ENCODE data around the gene HMG20B. TPM values are rescaled to one million over a fixed set of nuclear protein-coding genes. Genes with fewer than 3 reads are reported as not detected.

Gene HMG20B
- total RNA-seq, 1 donor from 2014 or later = 149 TPM

GRCh38 chr19:3585301-3586126, 12.8 kb downstream of the HMG20B start, which contains the start of gene GIPC3:
TSS of gene GIPC3 (plus strand) at chr19:3585478. CDS start at chr19:3585598, 120 bp downstream.
- intact Hi-C loops (cut with DNase I) = loop anchor here (1.0 kb wide), 1 partner anchor 33 kb away; no protein-coding TSS in a partner anchor
- Histone ChIP-seq H3K27ac (no peak within 1 kb of the TSS), H3K4me3 (peak within 1 kb of the TSS; percentile 52 to 62), H3K9me3 (no peaks in the 10 kb centered on the region), H3K36me3 (peaks cover 0 to 12% of the 10 kb centered on the region in 2 donors), H3K27me3 (no peaks in the 10 kb centered on the region), H3K4me1 (peaks cover 7 to 14% of the 10 kb centered on the region in 2 donors)
- TF ChIP-seq CTCF (IDR thresholded peaks at IDR 0.05) = no peak
- peak in 1 of 2 donors; percentile 65 for DNase-seq (ENCODE audit: low spot score in 2 of 2)

- no peaks in the 10 kb centered on the region for H3K27me3 ChIP-seq
- DNase-seq (ENCODE audit: low spot score in 2 of 2) = no peak
- H3K36me3 ChIP-seq = peaks cover 0 to 12% of the 10 kb centered on the region in 2 donors
- H3K27ac ChIP-seq = no peak overlapping the region
- peaks cover 7 to 11% of the 10 kb centered on the region in 2 donors for H3K4me1 ChIP-seq
- no peaks in the 10 kb centered on the region for H3K9me3 ChIP-seq
- intact Hi-C loops (cut with DNase I) = loop anchor here (1.0 kb wide), 1 partner anchor 32 kb away; no protein-coding TSS in a partner anchor
- TF ChIP-seq CTCF (IDR thresholded peaks at IDR 0.05) = peak; percentile 48 to 79 (median 69)
- peak overlapping the region; percentile 52 to 62 for H3K4me3 ChIP-seq
Measured at GRCh38 chr19:3586127-3586626, 13.4 kb downstream of the HMG20B start.

GRCh38 chr19:3586707-3587346, 14.1 kb downstream of the HMG20B start:
- Histone ChIP-seq H3K4me3 (no peak overlapping the region), H3K27me3 (no peaks in the 10 kb centered on the region), H3K9me3 (no peaks in the 10 kb centered on the region), H3K27ac (no peak overlapping the region), H3K4me1 (peaks cover 7 to 11% of the 10 kb centered on the region in 2 donors), H3K36me3 (peaks cover 0 to 12% of the 10 kb centered on the region in 2 donors)
- intact Hi-C loops (cut with DNase I) = loop anchor here (1.0 kb wide), 1 partner anchor 31 kb away; no protein-coding TSS in a partner anchor
- no peak for DNase-seq (ENCODE audit: low spot score in 2 of 2)
- no peak for TF ChIP-seq CTCF (IDR thresholded peaks at IDR 0.05)

GRCh38 chr19:3589439-3589838, 16.7 kb downstream of the HMG20B start:
- Histone ChIP-seq H3K36me3 (peaks cover 10 to 21% of the 10 kb centered on the region in 2 donors), H3K27me3 (no peaks in the 10 kb centered on the region), H3K27ac (no peak overlapping the region), H3K9me3 (no peaks in the 10 kb centered on the region), H3K4me1 (peaks cover 7 to 11% of the 10 kb centered on the region in 2 donors), H3K4me3 (no peak overlapping the region)
- TF ChIP-seq CTCF (IDR thresholded peaks at IDR 0.05) = no peak
- DNase-seq (ENCODE audit: low spot score in 2 of 2) = no peak
- intact Hi-C loops (cut with DNase I) = loop anchor here (2.0 kb wide), 1 partner anchor 17 kb away; the partner anchor contains the start of gene TBXA2R

- no peak for TF ChIP-seq CTCF (IDR thresholded peaks at IDR 0.05)
- DNase-seq (ENCODE audit: low spot score in 2 of 2) = no peak
- H3K36me3 ChIP-seq = peaks cover 15 to 26% of the 10 kb centered on the region in 2 donors
Measured at GRCh38 chr19:3589949-3590348, 17.2 kb downstream of the HMG20B start.

More at GRCh38 chr19:3589949-3590348, 17.2 kb downstream of the HMG20B start:
- no peak overlapping the region for H3K27ac ChIP-seq
- no peak overlapping the region for H3K4me3 ChIP-seq
- H3K4me1 ChIP-seq = peaks cover 7 to 11% of the 10 kb centered on the region in 2 donors
- intact Hi-C loops (cut with DNase I) = loop anchor here (2.0 kb wide), 1 partner anchor 17 kb away; the partner anchor contains the start of gene TBXA2R
- no peaks in the 10 kb centered on the region for H3K9me3 ChIP-seq
- no peaks in the 10 kb centered on the region for H3K27me3 ChIP-seq
